H54 (cell line): ENCODE data around the gene ZBTB7A.

Source experiments
- DNase-seq: peaks from one replicate; pipeline ENCODE4 v3.0.0; 2011; ENCODE audit warnings: low spot score, mixed read lengths; ENCODE audit not compliant: insufficient read length
- FAIRE-seq: peaks from 3 replicates; lab custom pipeline; 2011; peaks lifted over from hg19 to GRCh38; lab: Jason Lieb, UNC
- POLR2A ChIP-seq: IDR thresholded peaks from 2 replicates; pipeline ENCODE4 v1.6.1; 2011; ENCODE audit warnings: low read depth, mild to moderate bottlenecking, low read length

Gene ZBTB7A

GRCh38 chr19:4099041-4099764, 32.5 kb upstream of the ZBTB7A start:
- no peak for TF ChIP-seq POLR2A
- DNase-seq, result no peak
- no peak for FAIRE-seq

- no peak for FAIRE-seq
- no peak for TF ChIP-seq POLR2A
- no peak for DNase-seq
These were observed 31.8 kb upstream of the ZBTB7A start for GRCh38 chr19:4098493-4098892.

DNA sequence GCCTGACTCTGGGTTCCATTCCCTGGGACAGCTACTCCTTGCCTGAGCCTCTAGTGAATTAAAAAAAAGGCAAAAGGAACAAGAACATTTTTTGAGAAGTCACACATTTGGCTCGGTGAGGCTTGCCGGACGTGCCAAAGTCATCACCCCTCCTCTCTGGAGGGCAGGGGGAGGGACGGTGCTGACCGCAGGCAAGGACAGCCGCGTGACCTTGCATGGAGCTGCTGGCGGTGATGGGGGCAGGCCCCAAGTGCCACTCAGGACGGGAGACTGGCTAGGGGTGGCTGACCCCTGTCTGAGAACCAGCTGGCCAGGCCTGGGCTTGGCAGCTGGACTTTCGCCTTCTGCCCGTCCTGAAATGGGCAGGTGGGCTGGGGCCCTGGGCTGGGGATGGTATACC, 30.8 kb upstream of the ZBTB7A start:
- TF ChIP-seq POLR2A, result no peak
- no peak for FAIRE-seq
- no peak for DNase-seq

- no peak for TF ChIP-seq POLR2A
- no peak for DNase-seq
- FAIRE-seq, result no peak
These were observed 29.6 kb upstream of the ZBTB7A start for GRCh38 chr19:4096049-4096892.

DNA sequence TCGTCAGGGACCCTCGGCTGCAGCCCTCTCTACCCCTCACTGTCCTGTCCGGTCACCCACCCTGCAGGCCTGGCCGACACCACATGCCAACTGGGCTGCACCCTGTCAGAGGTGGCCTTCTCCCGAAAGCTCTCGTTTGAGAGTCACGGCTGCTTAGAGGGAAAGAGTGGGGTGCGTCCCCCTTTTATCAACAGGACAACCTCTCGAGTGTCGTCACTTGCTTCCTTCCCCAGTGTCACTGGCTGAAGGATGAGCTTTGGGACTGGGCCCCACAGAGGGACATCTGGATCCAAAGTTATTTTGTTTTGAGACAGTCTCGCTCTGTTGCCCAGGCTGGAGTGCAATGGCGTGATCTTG, 28.8 kb upstream of the ZBTB7A start:
- FAIRE-seq (no peak), DNase-seq (no peak)
- no peak for TF ChIP-seq POLR2A

GRCh38 chr19:4094761-4095487, 28.2 kb upstream of the ZBTB7A start:
- no peak for DNase-seq
- no peak for TF ChIP-seq POLR2A
- no peak for FAIRE-seq

DNA sequence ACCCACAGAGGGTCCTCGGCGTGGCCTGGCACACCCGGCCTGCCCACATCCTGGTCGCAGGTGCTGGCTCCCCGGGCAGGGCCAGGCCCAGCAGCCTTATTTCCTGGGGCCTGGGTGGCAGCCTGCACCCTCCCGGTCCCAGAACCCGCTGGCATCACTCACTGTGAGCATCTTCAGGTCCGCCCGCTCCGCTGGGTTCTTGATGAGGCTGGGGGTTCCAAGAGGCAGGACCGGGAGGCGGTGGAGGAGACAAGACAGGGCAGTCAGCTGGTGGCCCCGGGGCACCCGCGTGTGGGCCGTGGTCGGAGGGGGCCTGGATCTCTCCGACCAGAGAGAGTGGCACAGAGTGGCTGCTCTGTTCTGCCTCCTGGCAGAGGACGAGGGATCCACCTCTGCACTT, 27.6 kb upstream of the ZBTB7A start:
- no peak for TF ChIP-seq POLR2A
- FAIRE-seq, result no peak
- no peak for DNase-seq

DNA sequence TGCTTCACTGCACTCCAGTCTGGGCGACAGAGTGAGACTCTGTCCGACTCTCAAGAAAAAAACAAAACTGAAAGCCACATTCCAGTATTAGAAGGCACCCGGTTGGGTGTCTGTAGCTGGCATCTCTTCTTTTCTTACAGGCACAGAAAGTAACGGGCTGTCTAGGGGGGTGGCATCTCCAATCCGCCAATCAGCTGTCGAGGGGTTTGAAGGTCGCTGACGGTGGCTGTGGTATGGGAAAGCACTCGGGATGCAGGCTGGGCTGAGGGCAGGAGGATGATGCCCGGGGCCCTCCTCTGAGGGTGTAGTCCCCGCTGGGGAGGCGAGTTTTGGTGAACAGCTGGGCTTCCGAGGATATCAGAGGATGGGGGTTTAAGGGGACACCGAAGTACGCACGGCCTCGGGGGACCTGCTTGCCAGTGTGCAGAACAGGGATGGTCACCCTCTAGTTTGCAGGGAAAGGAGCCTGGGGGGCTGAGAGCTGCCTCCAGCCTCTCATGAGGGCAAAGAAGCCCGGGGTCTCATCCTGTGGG, 27.0 kb upstream of the ZBTB7A start:
- DNase-seq (no peak), FAIRE-seq (no peak)
- no peak for TF ChIP-seq POLR2A

DNA sequence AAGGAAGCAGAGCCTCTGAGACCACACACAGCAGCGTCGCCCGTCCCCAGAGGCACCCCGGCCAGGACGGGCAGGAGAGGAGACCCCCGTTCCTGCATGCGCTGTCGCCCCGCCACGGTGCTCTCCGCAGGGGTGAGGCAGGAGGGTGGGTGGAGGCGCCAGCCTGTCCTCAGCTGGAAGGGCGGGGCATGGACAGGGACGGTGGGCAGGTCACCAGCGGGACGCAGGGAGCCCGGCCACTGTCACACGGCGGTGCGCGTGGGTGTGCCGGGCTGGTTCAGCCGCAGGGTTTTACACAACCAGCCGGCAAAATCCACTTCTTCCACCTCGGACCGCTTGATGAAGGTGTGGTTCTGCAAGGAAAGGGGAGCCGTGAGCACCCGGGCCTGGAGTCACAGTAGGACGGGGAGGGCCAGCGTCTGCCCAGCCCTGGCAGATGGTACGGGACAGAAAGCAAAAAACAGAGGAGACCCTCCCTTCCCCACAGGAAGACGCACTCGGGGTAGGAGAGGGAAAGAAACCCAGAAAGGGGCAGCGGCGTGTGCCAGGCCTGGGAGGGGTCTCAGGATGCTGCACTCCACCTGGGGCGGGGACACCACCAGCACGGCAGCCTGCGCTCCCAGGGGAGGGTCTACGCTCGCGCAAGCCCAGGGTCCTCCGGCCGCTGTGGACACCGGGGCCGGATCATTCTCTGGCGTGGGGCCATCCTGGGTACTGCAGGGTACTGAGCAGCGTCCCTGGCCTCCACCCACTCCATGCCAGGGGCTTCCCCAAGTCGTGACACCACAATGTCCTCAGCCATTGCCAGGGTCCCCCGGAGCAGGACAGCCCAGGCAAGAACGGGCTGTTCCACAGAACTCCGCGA, 23.9 kb upstream of the ZBTB7A start:
- DNase-seq (no peak), FAIRE-seq (no peak)
- TF ChIP-seq POLR2A, result no peak

- no peak for DNase-seq
- no peak for TF ChIP-seq POLR2A
- no peak for FAIRE-seq
These were observed 23.2 kb upstream of the ZBTB7A start for GRCh38 chr19:4089946-4090345.

DNA sequence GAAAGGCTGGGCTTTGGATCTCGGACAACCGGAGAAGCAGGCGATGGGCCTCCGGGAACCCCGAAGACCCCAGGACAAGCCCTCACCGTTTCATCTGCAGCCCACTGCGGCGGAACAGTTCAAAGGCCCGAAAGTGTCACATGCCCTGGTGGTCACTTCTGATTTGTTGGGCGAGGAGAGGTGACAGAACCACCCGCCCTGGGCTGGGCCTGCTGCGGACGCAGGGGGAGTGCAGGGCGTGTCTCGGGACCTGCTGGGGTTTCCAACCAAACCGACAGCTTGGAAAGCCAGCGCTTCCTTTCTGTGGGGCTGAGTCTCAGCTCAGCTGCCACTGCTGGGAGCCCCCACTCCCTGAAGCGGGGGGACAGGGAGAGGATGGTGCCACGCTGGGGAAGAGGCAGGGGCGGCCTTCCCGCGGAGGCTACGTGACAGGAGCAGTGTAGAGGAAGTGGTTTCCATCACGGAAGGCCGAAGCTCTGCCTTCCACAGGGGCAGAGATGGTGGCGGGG, 22.8 kb upstream of the ZBTB7A start:
- TF ChIP-seq POLR2A, result no peak
- DNase-seq, result no peak
- FAIRE-seq, result no peak

GRCh38 chr19:4088975-4089374, 22.3 kb upstream of the ZBTB7A start:
- no peak for FAIRE-seq
- TF ChIP-seq POLR2A, result no peak
- DNase-seq, result no peak
